Neural crest cell (in vitro differentiated cells): ENCODE results near the gene TH. TPM values are rescaled to one million over a fixed set of nuclear protein-coding genes. Genes with fewer than 3 reads are reported as not detected.

Experiments used
- DNase-seq: peaks from one replicate; pipeline ENCODE4 v3.0.0; 2021; ENCODE audit warnings: low read depth, mixed read lengths, low spot score
- H3K27ac Mint-ChIP-seq: one replicate; pipeline ENCODE4 v1.8.0; 2021; ENCODE audit warnings: mild to moderate bottlenecking, mixed read lengths; ENCODE audit not compliant: unreplicated experiment
- H3K27me3 Mint-ChIP-seq: 2 replicates; pipeline ENCODE4 v1.8.0; 2021; ENCODE audit warnings: low read depth, mild to moderate bottlenecking, mixed read lengths
- H3K36me3 Mint-ChIP-seq: 2 replicates; pipeline ENCODE4 v1.8.0; 2021; ENCODE audit warnings: low read depth, mild to moderate bottlenecking, mixed read lengths
- H3K4me1 Mint-ChIP-seq: 2 replicates; pipeline ENCODE4 v1.8.0; 2021; ENCODE audit warnings: mixed read lengths
- H3K4me3 Mint-ChIP-seq: one replicate; pipeline ENCODE4 v1.8.0; 2021; ENCODE audit warnings: mild to moderate bottlenecking, mixed read lengths
- H3K9me3 Mint-ChIP-seq: 2 replicates; pipeline ENCODE4 v1.8.0; 2021; ENCODE audit warnings: mixed read lengths
- CTCF ChIP-seq: fragments of 200-600 bp; sonication (generic); conservative IDR thresholded peaks from 2 replicates; pipeline ENCODE4 v1.5.0; 2021; ENCODE audit warnings: antibody characterized with exemption, mild to moderate bottlenecking
- total RNA-seq: library from RNA; stranded (reverse); gene quantifications from 2 replicates; pipeline ENCODE4 v1.2.1, GENCODE V29; 2021

The TH gene
- total RNA-seq, 1 donor from 2014 or later = 0.61 TPM

- no peak overlapping the region for H3K27ac Mint-ChIP-seq
Measured at GRCh38 chr11:2188745-2189144, 17.1 kb upstream of the TH start.

GRCh38 chr11:2187280-2187707 lies 15.7 kb upstream of the TH start:
- Mint-ChIP-seq H3K4me3 (no peak overlapping the region), H3K36me3 (no peaks in the 10 kb centered on the region), H3K9me3 (no peaks in the 10 kb centered on the region), H3K4me1 (peaks cover 19% of the 10 kb centered on the region), H3K27ac (no peak overlapping the region), H3K27me3 (peaks cover 19% of the 10 kb centered on the region)
- no peak for TF ChIP-seq CTCF
- no peak for DNase-seq

More at GRCh38 chr11:2188745-2189144, 17.1 kb upstream of the TH start:
- H3K4me3 Mint-ChIP-seq = no peak overlapping the region
- H3K4me1 Mint-ChIP-seq = peaks cover 15% of the 10 kb centered on the region
- no peak for DNase-seq
- H3K9me3 Mint-ChIP-seq = no peaks in the 10 kb centered on the region
- TF ChIP-seq CTCF = no peak
- peaks cover 19% of the 10 kb centered on the region for H3K27me3 Mint-ChIP-seq
- H3K36me3 Mint-ChIP-seq = no peaks in the 10 kb centered on the region

GRCh38 chr11:2186669-2187279 lies 15.2 kb upstream of the TH start:
- peak; percentile 63 for TF ChIP-seq CTCF
- no peaks in the 10 kb centered on the region for H3K9me3 Mint-ChIP-seq
- no peaks in the 10 kb centered on the region for H3K36me3 Mint-ChIP-seq
- H3K4me1 Mint-ChIP-seq = peaks cover 19% of the 10 kb centered on the region
- no peak overlapping the region for H3K4me3 Mint-ChIP-seq
- no peak overlapping the region for H3K27ac Mint-ChIP-seq
- peaks cover 19% of the 10 kb centered on the region for H3K27me3 Mint-ChIP-seq
- DNase-seq = peak; percentile 37

- peaks cover 11% of the 10 kb centered on the region for H3K4me1 Mint-ChIP-seq
- H3K27ac Mint-ChIP-seq = no peak overlapping the region
- TF ChIP-seq CTCF = no peak
- H3K36me3 Mint-ChIP-seq = no peaks in the 10 kb centered on the region
- peaks cover 14% of the 10 kb centered on the region for H3K27me3 Mint-ChIP-seq
- no peak overlapping the region for H3K4me3 Mint-ChIP-seq
- H3K9me3 Mint-ChIP-seq = no peaks in the 10 kb centered on the region
- no peak for DNase-seq
Measured at GRCh38 chr11:2185324-2186085, 13.9 kb upstream of the TH start.

- no peaks in the 10 kb centered on the region for H3K36me3 Mint-ChIP-seq
- H3K4me3 Mint-ChIP-seq = no peak overlapping the region
- peaks cover 4% of the 10 kb centered on the region for H3K4me1 Mint-ChIP-seq
- DNase-seq = no peak
- H3K27me3 Mint-ChIP-seq = peaks cover 13% of the 10 kb centered on the region
- H3K27ac Mint-ChIP-seq = no peak overlapping the region
- no peak for TF ChIP-seq CTCF
- no peaks in the 10 kb centered on the region for H3K9me3 Mint-ChIP-seq
Measured at GRCh38 chr11:2182692-2183474, 11.3 kb upstream of the TH start.
